SK-N-SH treated with all-trans-retinoic acid at 6 μM for 48 hours (cell line): ENCODE results near the gene CCDC158.
"Not testable (repeated sequence)": the region's sequence is repeated elsewhere in the genome, so short reads cannot be mapped to it uniquely, and the experiment has no call there.

Experiments
- ATAC-seq: fragments of 200-7000 bp; cut with Tn5 transposase; 3 replicates; pipeline ENCODE4 v1.9.1; 2020; ENCODE audit warnings: mild to moderate bottlenecking, moderate library complexity
- BACH2 ChIP-seq: fragments of 250-450 bp; sonication (Bioruptor Pico); IDR thresholded peaks from 2 replicates; pipeline ENCODE4 v1.9.0; 2021; ENCODE audit warnings: mild to moderate bottlenecking, borderline replicate concordance
- CSDC2 ChIP-seq: fragments of 250-450 bp; sonication (Bioruptor Pico); IDR thresholded peaks from 2 replicates; pipeline ENCODE4 v1.5.0; 2020; ENCODE audit warnings: mild to moderate bottlenecking, moderate library complexity
- CSRNP3 ChIP-seq: fragments of 250-450 bp; sonication (Bioruptor Pico); IDR thresholded peaks from 2 replicates; pipeline ENCODE4 v1.5.1; 2021; ENCODE audit warnings: mild to moderate bottlenecking, moderate library complexity
- ESRRG ChIP-seq: fragments of 250-450 bp; sonication (Bioruptor Pico); IDR thresholded peaks from 2 replicates; pipeline ENCODE4 v1.6.1; 2021; ENCODE audit warnings: mild to moderate bottlenecking
- GLIS3 ChIP-seq: fragments of 250-450 bp; sonication (Bioruptor Pico); IDR thresholded peaks from 2 replicates; pipeline ENCODE4 v1.5.0; 2020; ENCODE audit warnings: mild to moderate bottlenecking, moderate library complexity
- ISL1 ChIP-seq: fragments of 250-450 bp; sonication (Bioruptor Pico); IDR thresholded peaks from 2 replicates; pipeline ENCODE4 v2.1.2; 2022; ENCODE audit warnings: mild to moderate bottlenecking, moderate library complexity
- OSR1 ChIP-seq: fragments of 250-450 bp; sonication (Bioruptor Pico); IDR thresholded peaks from 2 replicates; pipeline ENCODE4 v1.8.0; 2022; ENCODE audit warnings: moderate library complexity, mild to moderate bottlenecking, inconsistent platforms
- PATZ1 ChIP-seq: fragments of 250-450 bp; sonication (Bioruptor Pico); IDR thresholded peaks from 2 replicates; pipeline ENCODE4 v1.8.0; 2020; ENCODE audit warnings: mild to moderate bottlenecking, moderate library complexity, borderline replicate concordance
- PPARA ChIP-seq: fragments of 250-450 bp; sonication (Bioruptor Pico); IDR thresholded peaks from 2 replicates; pipeline ENCODE4 v1.5.0; 2020; ENCODE audit warnings: mild to moderate bottlenecking, borderline replicate concordance
- RARB ChIP-seq: fragments of 250-450 bp; sonication (Bioruptor Pico); IDR thresholded peaks from 2 replicates; pipeline ENCODE4 v1.8.0; 2021; ENCODE audit warnings: mild to moderate bottlenecking, moderate library complexity
- SNAI2 ChIP-seq: fragments of 250-450 bp; sonication (Bioruptor Pico); IDR thresholded peaks from 2 replicates; pipeline ENCODE4 v1.5.0; 2020; ENCODE audit warnings: mild to moderate bottlenecking, moderate library complexity
- TCF4 ChIP-seq: fragments of 250-450 bp; sonication (Bioruptor Pico); IDR thresholded peaks from 2 replicates; pipeline ENCODE4 v1.8.0; 2021; ENCODE audit warnings: mild to moderate bottlenecking, moderate library complexity, borderline replicate concordance
- TOX ChIP-seq: fragments of 250-450 bp; sonication (Bioruptor Pico); IDR thresholded peaks from 2 replicates; pipeline ENCODE4 v1.8.0; 2021; ENCODE audit warnings: mild to moderate bottlenecking, moderate library complexity, borderline replicate concordance
- TSHZ2 ChIP-seq: fragments of 250-450 bp; sonication (Bioruptor Pico); IDR thresholded peaks from 2 replicates; pipeline ENCODE4 v1.5.0; 2020; ENCODE audit warnings: mild to moderate bottlenecking, moderate library complexity
- ZC3H10 ChIP-seq: fragments of 250-450 bp; sonication (Bioruptor Pico); IDR thresholded peaks from 2 replicates; pipeline ENCODE4 v1.5.1; 2021; ENCODE audit warnings: mild to moderate bottlenecking, moderate library complexity
- ZFP30 ChIP-seq: fragments of 450-650 bp; formaldehyde crosslinking; IDR thresholded peaks from 2 replicates; pipeline ENCODE4 v1.5.0; 2022; ENCODE audit warnings: mild to moderate bottlenecking, moderate library complexity
- ZNF565 ChIP-seq: fragments of 450-650 bp; formaldehyde crosslinking; conservative IDR thresholded peaks from 2 replicates; pipeline ENCODE4 v1.5.0; 2020; ENCODE audit warnings: low read depth, mild to moderate bottlenecking, moderate library complexity
- ZNF70 ChIP-seq: fragments of 450-650 bp; formaldehyde crosslinking; IDR thresholded peaks from 2 replicates; pipeline ENCODE4 v1.5.0; 2020; ENCODE audit warnings: mild to moderate bottlenecking, moderate library complexity
- ZNF8 ChIP-seq: fragments of 450-650 bp; formaldehyde crosslinking; IDR thresholded peaks from 2 replicates; pipeline ENCODE4 v1.5.0; 2020; ENCODE audit warnings: mild to moderate bottlenecking, moderate library complexity

The CCDC158 gene

GRCh38 chr4:76459291-76459723 lies 38.4 kb upstream of the CCDC158 start:
- TF ChIP-seq ZNF565 (no peak), ISL1 (CRISPR knock-in tag) (peak; percentile 66)
- ATAC-seq, result peak; percentile 93

- peak; percentile 48 for ATAC-seq
- TF ChIP-seq TCF4 (CRISPR knock-in tag) (no peak), CSRNP3 (no peak), ISL1 (CRISPR knock-in tag) (no peak), BACH2 (no peak), ZNF565 (no peak), TSHZ2 (CRISPR knock-in tag) (no peak), ZNF70 (CRISPR knock-in tag) (no peak), ZFP30 (CRISPR knock-in tag) (no peak), TOX (CRISPR knock-in tag) (no peak), RARB (CRISPR knock-in tag) (no peak), CSDC2 (CRISPR knock-in tag) (no peak), SNAI2 (CRISPR knock-in tag) (no peak), OSR1 (CRISPR knock-in tag) (no peak)
Measured at GRCh38 chr4:76458825-76459224, 37.9 kb upstream of the CCDC158 start.

GRCh38 chr4:76458297-76458696 lies 37.4 kb upstream of the CCDC158 start:
- no peak for ATAC-seq
- TF ChIP-seq ESRRG (CRISPR knock-in tag) (no peak), ZC3H10 (CRISPR knock-in tag) (no peak), TCF4 (CRISPR knock-in tag) (no peak), SNAI2 (CRISPR knock-in tag) (no peak), ZNF8 (no peak), TOX (CRISPR knock-in tag) (no peak), GLIS3 (CRISPR knock-in tag) (no peak), PATZ1 (CRISPR knock-in tag) (no peak), PPARA (CRISPR knock-in tag) (no peak), BACH2 (no peak), ZNF70 (CRISPR knock-in tag) (no peak), CSDC2 (CRISPR knock-in tag) (no peak)

- TF ChIP-seq RARB (CRISPR knock-in tag) (no peak), ZFP30 (CRISPR knock-in tag) (no peak), CSDC2 (CRISPR knock-in tag) (no peak), OSR1 (CRISPR knock-in tag) (no peak), TSHZ2 (CRISPR knock-in tag) (no peak), PATZ1 (CRISPR knock-in tag) (no peak), ZNF70 (CRISPR knock-in tag) (no peak), SNAI2 (CRISPR knock-in tag) (no peak), TOX (CRISPR knock-in tag) (no peak)
- TF ChIP-seq, all 23 proteins: peak for 0
- ATAC-seq, result no peak
Measured at GRCh38 chr4:76457885-76458284, 36.9 kb upstream of the CCDC158 start.

GRCh38 chr4:76454073-76454472 lies 33.1 kb upstream of the CCDC158 start:
- ATAC-seq, result not testable (repeated sequence)
